ENCODE measurements around the gene CALB2.
"Not testable (repeated sequence)": the region's sequence is repeated elsewhere in the genome, so short reads cannot be mapped to it uniquely, and the experiment has no call there.

CALB2 gene, protein sequence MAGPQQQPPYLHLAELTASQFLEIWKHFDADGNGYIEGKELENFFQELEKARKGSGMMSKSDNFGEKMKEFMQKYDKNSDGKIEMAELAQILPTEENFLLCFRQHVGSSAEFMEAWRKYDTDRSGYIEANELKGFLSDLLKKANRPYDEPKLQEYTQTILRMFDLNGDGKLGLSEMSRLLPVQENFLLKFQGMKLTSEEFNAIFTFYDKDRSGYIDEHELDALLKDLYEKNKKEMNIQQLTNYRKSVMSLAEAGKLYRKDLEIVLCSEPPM

GRCh38 chr16:71358464-71358998 lies at the start of gene CALB2:
TSS of gene CALB2 (plus strand) at chr16:71358723. CDS start at chr16:71358793, 70 bp downstream.
- in situ Hi-C loops (cut with HindIII; ENCODE audit: low pct_ligation_motif_present, low pct_unique_long_range_greater_than_20kb, low sequenced_read_pairs), result no loop called here
- DNase-seq, result peak; percentile 75

DNA sequence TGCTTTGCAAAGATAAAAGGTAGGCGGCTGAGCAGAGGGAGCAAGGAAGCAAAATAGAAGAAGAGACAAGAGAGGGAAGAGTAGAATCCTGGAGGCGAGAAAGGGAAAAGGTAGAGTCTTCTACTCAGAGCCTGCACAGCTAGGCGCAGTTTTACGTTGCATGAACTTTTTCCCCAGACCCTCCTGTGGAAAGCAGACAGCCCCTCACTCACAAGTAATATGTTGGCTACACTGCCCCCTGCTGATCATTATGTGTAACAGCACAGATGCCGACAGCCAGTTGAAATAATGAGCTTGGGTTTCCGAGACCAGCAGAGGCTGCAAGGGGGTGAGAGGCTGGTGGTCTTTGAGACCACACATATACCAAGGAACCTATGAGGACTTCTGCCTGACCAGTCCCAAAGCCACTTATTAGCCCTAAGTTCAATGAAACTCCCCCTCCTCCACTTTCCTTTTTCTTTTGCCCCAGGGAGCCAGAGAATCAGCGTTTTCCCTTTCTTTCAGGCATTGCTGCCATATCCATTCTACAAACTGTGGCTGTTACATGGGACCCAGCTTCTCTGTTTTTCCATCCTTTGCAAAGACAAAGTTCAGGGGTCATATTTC lies 46.9 kb upstream of the CALB2 start:
- DNase-seq, result peak; percentile 41
- in situ Hi-C loops (cut with HindIII; ENCODE audit: low pct_ligation_motif_present, low pct_unique_long_range_greater_than_20kb, low sequenced_read_pairs), result no loop called here

- DNase-seq; in situ Hi-C loops (cut with HindIII; ENCODE audit: low pct_ligation_motif_present, low pct_unique_long_range_greater_than_20kb, low sequenced_read_pairs): not testable (repeated sequence)
Measured at GRCh38 chr16:71313591-71313990, 44.9 kb upstream of the CALB2 start.

DNA sequence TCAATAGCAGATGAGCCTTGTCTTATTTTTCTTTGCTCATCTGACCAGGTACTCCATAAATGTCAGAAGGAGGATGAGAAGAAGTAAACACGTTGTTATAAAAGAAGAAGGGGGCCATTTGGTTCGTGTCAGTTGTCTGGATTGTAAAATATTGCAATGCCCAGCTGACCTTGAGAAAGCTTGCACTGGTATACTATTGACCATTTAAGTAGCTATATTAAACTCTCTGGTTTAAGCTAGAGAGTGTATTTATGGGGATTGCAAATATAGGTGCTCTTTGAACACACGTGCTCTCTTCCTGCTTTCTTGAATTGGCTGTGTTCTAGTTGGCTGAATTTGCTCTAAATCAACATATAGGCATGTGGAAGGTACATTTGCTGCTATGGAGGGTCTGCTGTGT lies 43.3 kb upstream of the CALB2 start:
- in situ Hi-C loops (cut with HindIII; ENCODE audit: low pct_ligation_motif_present, low pct_unique_long_range_greater_than_20kb, low sequenced_read_pairs), result no loop called here
- DNase-seq, result no peak

- in situ Hi-C loops (cut with HindIII; ENCODE audit: low pct_ligation_motif_present, low pct_unique_long_range_greater_than_20kb, low sequenced_read_pairs), result no loop called here
- no peak for DNase-seq
Measured at GRCh38 chr16:71319999-71320398, 38.5 kb upstream of the CALB2 start.

DNA sequence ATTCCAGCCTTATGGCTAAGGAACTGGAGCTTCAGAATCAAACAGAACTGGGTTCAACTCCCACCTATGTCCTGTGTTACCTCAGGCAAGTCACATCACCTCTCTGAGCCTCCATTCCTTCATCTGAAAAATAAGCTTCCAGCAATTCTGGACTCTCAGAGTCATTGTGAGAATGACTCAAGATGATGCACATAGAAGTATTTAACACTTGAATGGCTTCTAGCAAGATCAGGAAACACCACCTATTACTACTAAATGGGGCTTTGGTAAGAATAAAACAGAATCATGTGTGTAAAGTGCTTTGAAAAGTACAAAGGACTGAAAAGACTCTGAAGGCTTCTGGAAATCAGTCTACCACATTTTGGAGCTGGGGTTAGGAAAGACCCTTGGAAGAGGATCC lies 30.8 kb upstream of the CALB2 start:
- in situ Hi-C loops (cut with HindIII; ENCODE audit: low pct_ligation_motif_present, low pct_unique_long_range_greater_than_20kb, low sequenced_read_pairs), result no loop called here
- no peak for DNase-seq

- in situ Hi-C loops (cut with HindIII; ENCODE audit: low pct_ligation_motif_present, low pct_unique_long_range_greater_than_20kb, low sequenced_read_pairs), result no loop called here
- DNase-seq, result no peak
Measured at GRCh38 chr16:71328151-71328550, 30.4 kb upstream of the CALB2 start.

- no peak for DNase-seq
- in situ Hi-C loops (cut with HindIII; ENCODE audit: low pct_ligation_motif_present, low pct_unique_long_range_greater_than_20kb, low sequenced_read_pairs), result no loop called here
Measured at GRCh38 chr16:71337631-71338030, 20.9 kb upstream of the CALB2 start.

DNA sequence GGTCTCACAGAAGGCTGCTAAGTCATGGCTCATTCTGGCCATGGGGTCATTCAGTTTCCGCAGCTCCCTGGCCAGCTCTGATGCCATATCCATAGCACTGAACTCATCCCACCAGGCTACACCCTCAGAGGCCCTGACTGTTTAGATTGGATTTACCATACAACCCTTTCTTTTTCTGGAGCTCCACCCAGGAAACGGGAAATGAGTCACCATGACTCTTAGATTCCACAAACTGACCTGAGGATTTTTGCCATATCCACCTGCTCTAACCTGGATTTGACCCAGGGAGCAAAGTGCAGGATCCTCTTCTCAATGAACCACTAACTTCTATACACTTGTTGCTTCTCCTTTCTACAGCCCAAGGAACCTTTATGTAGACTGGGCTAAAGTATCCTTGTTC lies 20.3 kb upstream of the CALB2 start:
- in situ Hi-C loops (cut with HindIII; ENCODE audit: low pct_ligation_motif_present, low pct_unique_long_range_greater_than_20kb, low sequenced_read_pairs), result no loop called here

DNA sequence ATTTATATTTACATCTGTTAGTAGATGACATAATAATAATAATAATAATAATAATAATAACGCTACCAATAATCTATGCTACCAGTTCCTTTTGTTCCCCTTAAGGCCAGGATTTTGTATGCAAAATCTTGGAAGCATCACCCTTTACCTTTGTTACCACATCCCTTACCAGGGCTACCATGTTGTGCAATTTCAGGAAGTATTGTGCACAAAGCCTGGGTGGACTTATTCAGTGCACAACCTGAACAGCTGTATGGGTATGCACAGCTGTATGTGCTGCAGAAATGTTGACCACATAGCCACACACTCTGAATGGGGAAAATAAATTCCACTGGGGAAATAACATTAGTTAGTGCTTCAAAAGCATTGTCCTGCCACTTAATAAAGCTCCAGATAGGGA lies 19.9 kb upstream of the CALB2 start:
- DNase-seq, result no peak
- in situ Hi-C loops (cut with HindIII; ENCODE audit: low pct_ligation_motif_present, low pct_unique_long_range_greater_than_20kb, low sequenced_read_pairs), result no loop called here

More for the DNA sequence above, 20.3 kb upstream of the CALB2 start:
- peak; percentile 44 for DNase-seq

DNA sequence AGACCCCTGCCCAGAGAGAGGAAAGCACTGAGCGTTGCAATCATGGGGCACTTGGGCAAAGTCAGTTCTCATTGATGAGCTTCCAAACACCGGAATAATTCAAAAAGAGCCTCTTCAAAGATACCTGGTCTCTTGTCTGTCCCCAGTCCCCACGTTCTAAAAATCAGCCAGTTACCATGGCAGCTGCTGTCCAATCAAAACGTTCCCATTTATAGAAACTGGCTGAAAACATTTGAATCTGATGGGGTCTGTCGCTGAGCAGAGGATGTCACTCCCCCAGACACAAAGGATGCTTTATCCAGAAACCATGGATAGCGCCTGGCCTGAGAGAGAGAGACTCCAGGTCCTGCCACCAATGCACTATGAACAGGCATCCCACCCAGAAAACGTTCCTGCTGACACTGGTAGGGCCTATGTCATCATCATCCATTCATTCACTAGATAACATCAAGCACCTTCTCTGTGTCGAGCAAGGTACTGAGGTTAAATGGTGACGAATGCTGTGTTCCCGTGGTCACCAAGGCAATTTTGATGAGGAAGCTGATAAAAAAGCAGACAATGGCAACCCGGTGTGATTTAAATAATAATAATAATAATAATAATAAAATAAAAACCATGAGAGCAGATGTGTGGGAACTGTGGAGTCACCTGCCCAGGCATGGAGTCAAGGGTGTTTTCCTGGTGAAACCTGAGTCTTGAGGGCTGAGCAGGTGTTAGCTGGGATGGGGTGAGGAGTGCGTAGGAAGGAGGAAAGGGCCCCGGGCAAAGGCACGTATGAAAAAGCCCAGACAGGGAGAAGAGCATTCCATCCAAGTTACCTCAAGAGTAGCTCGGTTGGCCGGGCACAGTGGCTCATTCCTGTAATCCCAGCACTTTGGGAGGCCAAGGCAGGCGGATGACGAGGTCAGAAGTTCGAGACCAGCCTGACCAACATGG lies 19.0 kb upstream of the CALB2 start:
- no peak for DNase-seq

GRCh38 chr16:71340406-71340805 lies 18.1 kb upstream of the CALB2 start:
- DNase-seq, result no peak
- in situ Hi-C loops (cut with HindIII; ENCODE audit: low pct_ligation_motif_present, low pct_unique_long_range_greater_than_20kb, low sequenced_read_pairs), result no loop called here

More for the DNA sequence above, 19.0 kb upstream of the CALB2 start:
- in situ Hi-C loops (cut with HindIII; ENCODE audit: low pct_ligation_motif_present, low pct_unique_long_range_greater_than_20kb, low sequenced_read_pairs), result no loop called here

GRCh38 chr16:71341881-71342280 lies 16.6 kb upstream of the CALB2 start:
- in situ Hi-C loops (cut with HindIII; ENCODE audit: low pct_ligation_motif_present, low pct_unique_long_range_greater_than_20kb, low sequenced_read_pairs), result no loop called here

DNA sequence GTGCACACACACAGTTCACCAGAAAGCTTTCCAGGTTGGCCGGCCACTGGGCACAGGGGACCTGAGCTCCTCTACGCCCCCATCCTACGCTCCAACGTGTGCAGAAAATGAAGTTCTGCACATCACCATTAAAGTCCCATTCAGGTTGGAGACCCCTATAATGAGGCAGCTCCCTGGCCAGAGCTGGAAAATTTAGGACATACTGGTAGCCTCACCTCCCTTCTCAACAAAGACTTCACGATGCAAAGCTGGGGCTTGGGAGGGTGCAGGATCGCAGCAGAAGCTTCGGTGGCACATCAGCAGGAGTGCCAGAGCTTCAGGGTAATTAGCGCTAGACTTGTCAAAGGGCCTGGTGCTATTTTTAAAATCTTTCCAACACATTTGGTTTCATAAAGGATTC lies 15.4 kb upstream of the CALB2 start:
- in situ Hi-C loops (cut with HindIII; ENCODE audit: low pct_ligation_motif_present, low pct_unique_long_range_greater_than_20kb, low sequenced_read_pairs), result no loop called here
- no peak for DNase-seq

More at GRCh38 chr16:71341881-71342280, 16.6 kb upstream of the CALB2 start:
- no peak for DNase-seq

DNA sequence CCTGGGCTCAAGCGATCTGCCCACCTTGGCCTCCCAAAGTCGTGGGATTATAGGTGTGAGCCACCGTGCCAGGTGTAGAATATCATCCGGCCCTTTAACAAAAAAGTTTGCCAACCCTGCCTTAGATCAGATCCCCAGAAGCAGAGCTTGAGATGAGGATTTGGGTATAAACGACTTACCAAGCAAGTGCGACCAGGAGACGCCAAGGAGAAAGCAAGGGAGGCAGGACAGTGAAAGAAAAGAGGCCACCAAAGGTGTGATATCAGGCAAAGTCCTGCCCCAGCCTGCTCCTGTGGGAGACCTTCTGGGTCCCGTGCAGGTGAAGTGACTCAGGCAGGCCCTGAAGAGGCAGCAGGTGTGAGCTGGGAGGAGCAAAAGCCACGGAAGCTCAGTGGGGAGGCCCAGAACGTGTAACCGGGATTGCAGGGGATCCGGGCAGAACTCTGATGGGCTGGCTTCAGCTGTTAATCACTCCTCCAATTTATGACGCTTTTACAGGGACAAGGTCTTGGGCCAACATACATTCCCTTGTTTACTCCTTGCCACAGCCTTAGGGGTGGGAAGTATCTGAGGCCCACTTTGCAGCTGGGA lies 14.1 kb upstream of the CALB2 start:
- in situ Hi-C loops (cut with HindIII; ENCODE audit: low pct_ligation_motif_present, low pct_unique_long_range_greater_than_20kb, low sequenced_read_pairs), result no loop called here
- no peak for DNase-seq

- in situ Hi-C loops (cut with HindIII; ENCODE audit: low pct_ligation_motif_present, low pct_unique_long_range_greater_than_20kb, low sequenced_read_pairs), result no loop called here
- no peak for DNase-seq
Measured at GRCh38 chr16:71345031-71345430, 13.5 kb upstream of the CALB2 start.

- in situ Hi-C loops (cut with HindIII; ENCODE audit: low pct_ligation_motif_present, low pct_unique_long_range_greater_than_20kb, low sequenced_read_pairs), result no loop called here
Measured at GRCh38 chr16:71347146-71347545, 11.4 kb upstream of the CALB2 start.

GRCh38 chr16:71348262-71349085 lies 10.0 kb upstream of the CALB2 start:
- in situ Hi-C loops (cut with HindIII; ENCODE audit: low pct_ligation_motif_present, low pct_unique_long_range_greater_than_20kb, low sequenced_read_pairs), result no loop called here
- no peak for DNase-seq

More at GRCh38 chr16:71347146-71347545, 11.4 kb upstream of the CALB2 start:
- no peak for DNase-seq
